A549 treated with AZD9567 at 1 μM for 4 hours (cell line): Measurements from ENCODE around the gene TMEM95. TPM values are rescaled to one million over a fixed set of nuclear protein-coding genes. Genes with fewer than 3 reads are reported as not detected.

Experiments used
- total RNA-seq: library from RNA; stranded (reverse); fragments of 200-300 nt; extraction: Qiagen RNA extraction; gene quantifications from 5 replicates; pipeline ENCODE4 v1.2.3, GENCODE V29; 2022; ENCODE audit not compliant: insufficient read depth

TMEM95 gene, protein sequence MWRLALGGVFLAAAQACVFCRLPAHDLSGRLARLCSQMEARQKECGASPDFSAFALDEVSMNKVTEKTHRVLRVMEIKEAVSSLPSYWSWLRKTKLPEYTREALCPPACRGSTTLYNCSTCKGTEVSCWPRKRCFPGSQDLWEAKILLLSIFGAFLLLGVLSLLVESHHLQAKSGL
- total RNA-seq, result not detected in 5 replicates

DNA sequence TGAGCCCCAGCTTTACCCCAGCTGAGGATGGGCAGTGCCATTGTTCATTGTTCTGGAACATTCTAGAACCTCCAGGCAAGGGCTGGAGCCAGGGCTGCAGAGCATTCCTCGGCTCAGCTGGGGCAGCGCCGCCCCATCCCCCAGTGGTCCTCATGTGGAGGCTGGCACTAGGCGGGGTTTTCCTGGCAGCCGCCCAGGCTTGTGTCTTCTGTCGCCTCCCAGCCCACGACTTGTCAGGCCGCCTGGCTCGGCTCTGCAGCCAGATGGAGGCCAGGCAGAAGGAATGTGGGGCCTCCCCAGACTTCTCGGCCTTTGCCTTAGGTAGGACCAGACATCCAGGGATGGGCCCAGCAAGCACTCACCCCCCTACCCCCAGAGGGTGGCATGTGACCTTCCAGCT lies at the start of gene TMEM95:
Gene TMEM95 (plus strand): TSS at position 104 of the 400 bp plus-strand sequence. CDS start 49 bp downstream, at position 153.

GRCh38 chr17:7306911-7307685 lies 47.9 kb upstream of the TMEM95 start, which contains the start of gene EIF5A:
EIF5A (plus strand) TSS chr17:7307628; CDS start chr17:7309636, 2,008 bp downstream.

GRCh38 chr17:7314719-7315569 lies 40.0 kb upstream of the TMEM95 start, which contains the start of gene GPS2:
GPS2 (minus strand) TSS chr17:7315360; CDS start chr17:7315052, 308 bp downstream.

GRCh38 chr17:7328840-7329373 lies 26.0 kb upstream of the TMEM95 start, which contains the start of gene NEURL4:
NEURL4 (minus strand) TSS chr17:7329335; CDS start chr17:7329312, 23 bp downstream.

GRCh38 chr17:7336240-7337175 lies 18.4 kb upstream of the TMEM95 start, which contains the start of gene ACAP1:
ACAP1 (plus strand) TSS chr17:7336529; CDS start chr17:7336735, 206 bp downstream.

DNA sequence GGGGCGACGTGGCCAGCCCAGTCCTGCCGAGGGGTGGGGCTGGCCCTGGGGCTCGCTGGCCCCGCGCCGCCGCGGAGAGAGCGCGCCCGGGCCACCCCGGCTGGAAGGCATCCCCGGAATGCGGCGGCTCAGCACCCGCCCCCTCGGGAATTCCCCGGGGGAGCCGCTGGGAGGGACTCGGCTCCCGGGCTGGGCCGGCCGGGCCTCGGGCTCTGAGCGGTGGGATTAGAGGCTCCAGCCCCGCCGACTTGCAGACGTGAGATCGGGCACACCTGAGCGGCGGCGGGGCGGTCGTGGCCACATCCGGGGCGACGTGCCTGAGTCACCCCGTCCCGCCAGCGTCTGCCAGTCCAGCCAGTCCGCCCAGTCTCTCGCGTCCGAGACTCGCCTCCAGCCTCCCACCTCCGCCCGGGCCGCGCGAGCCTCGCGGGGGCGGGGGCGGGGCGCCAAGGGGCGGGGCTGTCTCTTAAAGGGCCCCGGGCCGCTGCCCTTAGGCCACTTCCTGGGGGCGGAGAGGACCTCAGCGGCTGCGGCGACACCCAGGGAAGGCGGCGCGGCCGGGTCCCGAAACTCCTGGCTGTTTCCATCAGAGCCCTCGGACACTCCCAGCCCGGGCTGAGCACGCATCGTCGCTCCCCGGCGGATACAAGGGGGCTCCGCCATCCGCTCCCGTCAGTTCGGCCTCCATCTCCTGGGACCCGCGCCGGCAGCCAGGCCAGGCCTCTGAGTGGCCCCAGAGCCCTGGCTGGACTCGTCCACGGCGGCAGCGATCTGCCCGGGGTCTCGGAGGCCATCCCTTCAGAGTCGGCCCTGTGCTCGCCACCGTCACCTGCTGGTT lies 3.1 kb upstream of the TMEM95 start, which contains the start of gene KCTD11:
Gene KCTD11 (plus strand): TSS at position 498 of the 838 bp plus-strand sequence.

GRCh38 chr17:7380855-7381683 lies 26.1 kb downstream of the TMEM95 start, which contains the start of gene TNK1:
TNK1 (plus strand) TSS chr17:7381089; CDS start chr17:7382927, 1,838 bp downstream.

GRCh38 chr17:7394452-7395191 lies 39.7 kb downstream of the TMEM95 start, which contains the start of gene PLSCR3:
PLSCR3 (minus strand) TSS chr17:7394525; CDS start chr17:7394110, 415 bp downstream.

GRCh38 chr17:7403977-7404736 lies 49.2 kb downstream of the TMEM95 start, which contains the start of gene TMEM256:
TMEM256 (minus strand) TSS chr17:7404097; CDS start chr17:7404084, 13 bp downstream.

Other genes with a start within 250 kb of the TMEM95 start
- 1.5 TPM in 1 of 5 replicates, not detected in the others for gene ASGR2, start 240.3 kb upstream of the TMEM95 start, total RNA-seq
- 0.70 to 1.2 TPM (median 0.90 TPM) in 4 of 5 replicates, not detected in the other for gene ASGR1, start 175.8 kb upstream of the TMEM95 start, total RNA-seq
- 5.9 to 6.9 TPM (median 6.2 TPM) in 5 replicates for gene DLG4, start 135.3 kb upstream of the TMEM95 start, total RNA-seq
- 264 to 485 TPM (median 439 TPM) in 5 replicates for gene ACADVL, start 135.2 kb upstream of the TMEM95 start, total RNA-seq
- gene DVL2, start 120.6 kb upstream of the TMEM95 start, total RNA-seq, result 29.2 to 43.3 TPM (median 42.3 TPM) in 5 replicates
- 67.2 to 91.5 TPM (median 83.0 TPM) in 5 replicates for gene PHF23, start 115.7 kb upstream of the TMEM95 start, total RNA-seq
- 638 to 734 TPM (median 663 TPM) in 5 replicates for gene GABARAP, start 112.7 kb upstream of the TMEM95 start, total RNA-seq
- 202 to 277 TPM (median 222 TPM) in 5 replicates for gene CTDNEP1, start 103.4 kb upstream of the TMEM95 start, total RNA-seq
- 115 to 144 TPM (median 128 TPM) in 5 replicates for gene ELP5, start 102.9 kb upstream of the TMEM95 start, total RNA-seq
- 1.4 to 1.8 TPM (median 1.6 TPM) in 4 of 5 replicates, not detected in the other for gene CLDN7, start 92.7 kb upstream of the TMEM95 start, total RNA-seq
- gene SLC2A4, start 73.4 kb upstream of the TMEM95 start, total RNA-seq, result 0.28 to 0.45 TPM (median 0.37 TPM) in 4 of 5 replicates, not detected in the other
- gene YBX2, start 60.5 kb upstream of the TMEM95 start, total RNA-seq, result 0.46 to 0.72 TPM (median 0.60 TPM) in 4 of 5 replicates, not detected in the other
- 1,570 to 1,809 TPM (median 1,672 TPM) in 5 replicates for gene EIF5A, start 47.5 kb upstream of the TMEM95 start, total RNA-seq
- 91.5 to 113 TPM (median 108 TPM) in 5 replicates for gene GPS2, start 39.8 kb upstream of the TMEM95 start, total RNA-seq
- gene NEURL4, start 25.8 kb upstream of the TMEM95 start, total RNA-seq, result 30.5 to 37.6 TPM (median 36.4 TPM) in 5 replicates
- gene ACAP1, start 18.6 kb upstream of the TMEM95 start, total RNA-seq, result 2.1 to 5.5 TPM (median 3.9 TPM) in 4 of 5 replicates, not detected in the other
- 10.3 to 15.0 TPM (median 13.0 TPM) in 5 replicates for gene KCTD11, start 3.0 kb upstream of the TMEM95 start, total RNA-seq
- 1.4 to 1.7 TPM (median 1.6 TPM) in 5 replicates for gene TNK1, start 25.9 kb downstream of the TMEM95 start, total RNA-seq
- 36.1 to 44.4 TPM (median 40.5 TPM) in 5 replicates for gene PLSCR3, start 39.4 kb downstream of the TMEM95 start, total RNA-seq
- gene TMEM256, start 48.9 kb downstream of the TMEM95 start, total RNA-seq, result 181 to 231 TPM (median 208 TPM) in 5 replicates
- gene NLGN2, start 52.7 kb downstream of the TMEM95 start, total RNA-seq, result 12.4 to 20.9 TPM (median 18.3 TPM) in 5 replicates
- gene SPEM1, start 65.2 kb downstream of the TMEM95 start, total RNA-seq, result 0.08 TPM in 2 of 5 replicates, not detected in the others
- gene SPEM2, start 70.5 kb downstream of the TMEM95 start, total RNA-seq, result 0.05 to 0.07 TPM (median 0.05 TPM) in 3 of 5 replicates, not detected in the others
- gene SPEM3, start 73.7 kb downstream of the TMEM95 start, total RNA-seq, result 0.02 to 0.06 TPM (median 0.02 TPM) in 3 of 5 replicates, not detected in the others
- 7.5 to 12.0 TPM (median 11.6 TPM) in 5 replicates for gene TMEM102, start 80.3 kb downstream of the TMEM95 start, total RNA-seq
- 0.67 to 1.3 TPM (median 0.74 TPM) in 4 of 5 replicates, not detected in the other for gene FGF11, start 84.4 kb downstream of the TMEM95 start, total RNA-seq
- 5.7 to 17.4 TPM (median 8.1 TPM) in 5 replicates for gene CHRNB1, start 89.9 kb downstream of the TMEM95 start, total RNA-seq
- 17.6 to 21.8 TPM (median 20.5 TPM) in 5 replicates for gene ZBTB4, start 124.5 kb downstream of the TMEM95 start, total RNA-seq
- gene SLC35G6, start 126.3 kb downstream of the TMEM95 start, total RNA-seq, result not detected in 5 replicates
- 74.1 to 103 TPM (median 95.9 TPM) in 5 replicates for gene POLR2A, start 129.2 kb downstream of the TMEM95 start, total RNA-seq
- gene TNFSF12, start 193.9 kb downstream of the TMEM95 start, total RNA-seq, result 7.1 to 11.8 TPM (median 9.9 TPM) in 5 replicates
- 0.40 to 0.92 TPM (median 0.66 TPM) in 4 of 5 replicates, not detected in the other for gene TNFSF13, start 203.6 kb downstream of the TMEM95 start, total RNA-seq
- gene SENP3, start 206.8 kb downstream of the TMEM95 start, total RNA-seq, result 70.1 to 96.6 TPM (median 91.7 TPM) in 5 replicates
- gene CD68, start 224.5 kb downstream of the TMEM95 start, total RNA-seq, result 23.5 to 28.8 TPM (median 28.1 TPM) in 5 replicates
- 112 to 167 TPM (median 117 TPM) in 5 replicates for gene MPDU1, start 228.7 kb downstream of the TMEM95 start, total RNA-seq
- gene SOX15, start 234.9 kb downstream of the TMEM95 start, total RNA-seq, result 0.17 to 0.42 TPM (median 0.28 TPM) in 4 of 5 replicates, not detected in the other